Mammary epithelial cell (primary cell): ENCODE data around the gene AQP6.

Source experiments
- EZH2 ChIP-seq: IDR thresholded peaks from 2 replicates; pipeline ENCODE4 v1.6.1; 2012; ENCODE audit warnings: low read length, inconsistent platforms, borderline replicate concordance
- TF ChIP-seq, protein P1 (sequence below), 2 donors: IDR thresholded peaks in 1 of 2; conservative IDR thresholded peaks in 1 of 2; 2 replicates each; pipeline ENCODE4 v1.5.1; 2011 to 2012; ENCODE audit warnings: inconsistent platforms in 2 of 2, low read length in 2 of 2, mild to moderate bottlenecking in 2 of 2, control low read depth in 1 of 2, low read depth in 1 of 2; ENCODE audit not compliant: insufficient read depth in 1 of 2; ENCODE audit errors: extremely low read depth in 1 of 2

DNA sequence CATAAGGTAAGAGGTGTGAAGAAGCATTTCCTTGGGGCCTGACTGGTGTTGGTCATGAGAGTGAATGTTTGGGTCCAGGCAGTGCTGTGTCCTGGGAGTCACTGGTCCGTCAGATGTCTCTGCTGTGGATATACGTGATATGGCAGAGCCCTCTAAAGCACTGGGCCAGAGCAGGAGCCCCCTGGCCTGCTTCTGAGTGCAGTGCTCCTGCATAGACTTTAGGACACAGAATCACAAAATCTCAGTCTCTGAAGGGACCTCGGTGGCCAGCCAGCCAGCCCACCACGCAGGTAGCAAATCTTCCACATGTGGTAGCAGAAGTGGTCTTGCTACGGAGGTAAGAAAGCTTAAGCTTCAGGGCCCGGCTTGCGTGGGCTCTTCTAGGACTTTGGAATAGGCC lies 40.7 kb upstream of the AQP6 start:
- TF ChIP-seq EZH2 = no peak
- TF ChIP-seq, protein P1, sequence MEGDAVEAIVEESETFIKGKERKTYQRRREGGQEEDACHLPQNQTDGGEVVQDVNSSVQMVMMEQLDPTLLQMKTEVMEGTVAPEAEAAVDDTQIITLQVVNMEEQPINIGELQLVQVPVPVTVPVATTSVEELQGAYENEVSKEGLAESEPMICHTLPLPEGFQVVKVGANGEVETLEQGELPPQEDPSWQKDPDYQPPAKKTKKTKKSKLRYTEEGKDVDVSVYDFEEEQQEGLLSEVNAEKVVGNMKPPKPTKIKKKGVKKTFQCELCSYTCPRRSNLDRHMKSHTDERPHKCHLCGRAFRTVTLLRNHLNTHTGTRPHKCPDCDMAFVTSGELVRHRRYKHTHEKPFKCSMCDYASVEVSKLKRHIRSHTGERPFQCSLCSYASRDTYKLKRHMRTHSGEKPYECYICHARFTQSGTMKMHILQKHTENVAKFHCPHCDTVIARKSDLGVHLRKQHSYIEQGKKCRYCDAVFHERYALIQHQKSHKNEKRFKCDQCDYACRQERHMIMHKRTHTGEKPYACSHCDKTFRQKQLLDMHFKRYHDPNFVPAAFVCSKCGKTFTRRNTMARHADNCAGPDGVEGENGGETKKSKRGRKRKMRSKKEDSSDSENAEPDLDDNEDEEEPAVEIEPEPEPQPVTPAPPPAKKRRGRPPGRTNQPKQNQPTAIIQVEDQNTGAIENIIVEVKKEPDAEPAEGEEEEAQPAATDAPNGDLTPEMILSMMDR (conservative IDR thresholded peaks at IDR 0.05 in 1 of 2, IDR thresholded peaks at IDR 0.05 in 1 of 2; ENCODE audit: extremely low read depth in 1 of 2, insufficient read depth in 1 of 2, low read depth in 1 of 2, low read length in 2 of 2) = no peak
